ENCODE measurements around the gene STK25.

The STK25 gene

GRCh38 chr2:241492174-241492565, 16.2 kb downstream of the STK25 start:
- no peak for DNase-seq

GRCh38 chr2:241491549-241492173, 16.7 kb downstream of the STK25 start:
- no peak for DNase-seq

DNA sequence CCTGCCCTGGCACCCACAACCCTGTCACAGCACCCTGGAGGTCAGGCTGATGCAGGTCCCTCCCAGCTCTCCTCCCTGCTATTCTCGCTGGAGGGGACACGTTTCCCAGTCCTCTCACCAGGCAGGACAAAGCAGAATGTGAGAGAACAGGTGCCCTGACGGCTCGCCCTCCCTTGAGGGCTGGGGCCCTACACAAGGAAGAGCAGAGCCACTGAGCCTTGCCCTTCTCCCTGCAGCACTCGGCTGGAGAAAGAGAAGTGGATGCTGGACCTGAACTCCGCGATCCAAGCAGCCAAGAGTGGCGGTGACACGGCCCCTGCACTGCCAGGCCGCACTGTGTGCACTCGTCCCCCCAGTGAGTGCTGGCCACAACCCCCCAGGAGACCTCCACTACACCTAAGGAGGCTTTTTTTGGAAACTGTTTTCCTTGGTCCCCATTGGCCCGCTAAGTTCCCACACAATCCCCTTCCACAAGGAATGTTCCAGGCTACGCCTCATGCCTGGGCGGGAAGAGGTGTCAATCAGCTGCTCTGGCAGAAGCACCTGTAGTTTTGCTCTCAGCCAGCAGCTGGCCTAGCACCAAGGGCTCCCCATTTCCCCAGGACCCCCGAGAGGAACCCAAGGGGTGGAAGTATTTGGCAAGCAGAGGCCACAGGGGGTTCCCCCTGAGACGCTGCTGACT, 17.4 kb downstream of the STK25 start:
- no peak for DNase-seq

DNA sequence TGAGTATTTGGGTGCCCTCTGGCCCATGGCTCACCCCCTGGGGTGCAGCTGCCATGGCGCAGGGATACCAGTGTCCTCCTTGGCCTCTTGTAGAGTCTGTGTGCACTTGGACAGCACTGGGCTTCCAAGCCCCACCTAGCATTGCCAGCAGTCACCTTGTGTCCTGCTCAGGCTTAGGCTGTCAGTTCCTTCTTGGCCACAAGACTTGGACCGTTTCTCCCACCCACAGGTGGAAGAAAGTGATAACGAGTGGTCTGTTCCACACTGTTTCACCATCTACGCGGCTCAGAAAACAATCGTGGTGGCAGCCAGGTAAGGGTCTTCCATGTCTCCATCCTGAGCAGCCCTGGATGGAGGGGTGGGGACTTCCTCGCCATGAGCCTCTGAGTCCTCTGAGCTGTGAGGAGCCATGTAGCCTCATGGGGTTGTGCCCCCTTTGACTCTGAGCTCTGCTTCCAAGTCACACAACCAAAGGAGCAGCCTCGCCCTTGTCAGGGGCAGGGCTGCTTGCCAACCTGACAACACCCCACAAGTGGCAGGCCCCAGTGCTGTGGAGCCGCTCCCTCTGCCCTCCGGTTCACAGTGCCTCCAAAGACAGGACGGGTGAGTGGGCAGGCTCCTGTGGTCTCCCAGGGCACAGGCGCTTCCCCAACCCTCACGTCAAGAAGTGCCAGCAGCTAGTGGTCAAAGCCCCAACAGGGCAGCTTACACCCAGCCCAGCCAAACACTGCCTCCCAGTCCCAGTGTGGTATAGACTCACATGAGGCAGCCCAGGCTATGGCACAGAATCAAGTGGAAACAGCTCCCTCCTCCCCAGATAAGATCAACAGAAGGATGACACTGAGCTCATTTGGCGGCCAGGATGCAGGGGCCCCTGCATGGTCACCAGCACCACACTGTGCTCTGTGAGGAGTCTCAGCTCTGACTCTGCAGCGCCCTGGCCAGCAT, 18.4 kb downstream of the STK25 start:
- DNase-seq: no peak

DNA sequence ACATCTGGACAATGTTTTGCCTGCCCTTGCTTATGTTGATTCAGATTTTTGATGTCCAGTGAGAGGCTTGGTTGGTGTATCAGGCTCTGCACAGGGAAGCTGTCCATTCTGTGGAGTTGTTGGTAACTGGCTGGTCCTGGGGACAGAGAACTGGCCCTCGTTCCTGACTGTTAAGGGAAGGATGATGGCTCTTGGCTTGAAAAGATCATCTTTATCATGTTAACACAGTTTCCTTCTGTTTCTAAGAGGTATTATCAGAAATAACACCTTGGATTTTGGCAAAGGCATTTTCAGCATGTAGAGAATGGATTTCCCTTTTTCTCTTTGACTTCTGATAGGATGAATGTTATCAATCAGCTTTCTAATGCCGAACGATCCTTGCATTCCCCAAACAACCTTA, 19.3 kb downstream of the STK25 start:
- no peak for DNase-seq

GRCh38 chr2:241485172-241485911, 23.0 kb downstream of the STK25 start:
- DNase-seq: no peak

DNA sequence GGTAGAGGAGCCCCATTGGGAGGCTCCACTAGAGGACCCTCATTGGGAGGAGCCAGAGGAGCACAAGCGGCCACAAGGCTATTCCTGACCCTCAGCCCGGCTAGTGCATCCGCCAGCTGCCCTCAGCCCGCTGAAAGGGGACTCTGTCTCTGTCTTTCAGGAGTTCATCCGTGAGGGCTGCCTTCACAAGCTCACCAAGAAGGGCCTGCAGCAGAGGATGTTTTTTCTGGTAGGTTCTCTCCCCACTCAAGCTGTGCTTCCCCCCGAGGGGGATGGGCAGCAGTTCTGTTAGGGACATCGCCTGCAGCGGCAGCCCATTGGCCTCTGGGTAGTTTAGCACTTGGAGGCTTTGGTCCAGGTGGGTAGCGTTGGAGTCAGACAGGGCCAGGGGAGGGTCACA, 25.1 kb downstream of the STK25 start:
- DNase-seq: no peak

- no peak for DNase-seq
Measured at GRCh38 chr2:241482126-241482955, 26.0 kb downstream of the STK25 start.

GRCh38 chr2:241481687-241482086, 26.7 kb downstream of the STK25 start:
- DNase-seq: no peak

- DNase-seq: no peak
Measured at GRCh38 chr2:241479026-241479898, 29.1 kb downstream of the STK25 start.

- DNase-seq: no peak
Measured at GRCh38 chr2:241478166-241478565, 30.2 kb downstream of the STK25 start.

DNA sequence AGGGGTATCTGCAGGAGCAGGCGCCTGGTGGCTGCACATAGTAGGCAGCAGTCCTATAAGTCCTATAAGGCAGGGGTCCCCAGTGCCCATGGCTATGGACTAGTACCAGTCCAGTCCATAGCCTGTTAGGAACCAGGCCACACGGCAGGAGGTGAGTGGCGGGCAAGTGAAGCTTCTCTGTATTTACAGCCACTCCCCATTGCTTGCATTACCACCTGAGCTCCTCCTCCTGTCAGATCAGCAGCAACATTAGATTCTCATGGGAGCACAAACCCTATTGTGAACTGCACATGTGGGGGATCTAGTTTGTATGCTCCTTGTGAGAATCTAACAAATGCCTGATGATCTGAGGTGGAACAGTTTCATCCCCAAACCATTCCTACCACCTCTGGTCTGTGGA, 33.1 kb downstream of the STK25 start:
- no peak for DNase-seq

DNA sequence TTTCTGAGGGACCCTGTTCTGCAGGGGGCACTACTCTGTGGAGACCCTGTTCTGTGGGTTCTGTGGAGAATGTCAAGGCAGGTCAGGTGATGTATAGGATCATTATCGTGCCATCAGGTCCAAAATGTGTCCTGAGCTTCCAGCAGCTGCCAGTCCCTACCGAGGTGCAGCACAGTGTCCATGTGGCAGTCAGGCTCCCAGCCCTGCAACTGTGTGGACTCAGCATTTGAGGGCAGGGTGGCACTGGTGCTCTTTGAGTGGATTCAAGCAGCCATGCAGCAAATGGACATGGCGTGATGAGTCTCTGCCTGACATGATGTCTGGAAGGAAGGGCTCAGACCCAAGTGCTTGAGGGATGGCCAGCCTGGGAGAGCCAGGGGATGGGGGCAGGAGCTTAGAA, 35.0 kb downstream of the STK25 start:
- DNase-seq: no peak

DNA sequence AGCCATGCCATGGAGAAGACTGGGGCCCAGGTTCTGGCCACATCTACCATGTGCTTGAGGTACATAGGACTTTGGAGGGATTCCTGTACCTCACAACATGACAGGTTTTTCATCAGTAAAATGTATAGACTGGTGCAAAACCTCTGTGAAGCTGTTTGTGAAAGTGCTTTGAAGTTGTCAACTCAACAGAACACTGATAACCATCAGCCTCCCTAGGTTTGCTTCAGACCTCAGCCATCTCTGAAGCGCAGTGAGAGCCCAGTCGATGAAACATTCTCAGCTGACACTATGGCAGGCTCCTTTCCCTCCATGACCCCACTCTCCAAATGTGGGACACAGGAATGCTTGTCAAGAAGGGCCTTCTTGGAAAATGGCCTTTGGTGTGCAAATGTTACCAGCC, 38.6 kb downstream of the STK25 start:
- DNase-seq: no peak

- no peak for DNase-seq
Measured at GRCh38 chr2:241468476-241468781, 40.0 kb downstream of the STK25 start.

- DNase-seq: no peak
Measured at GRCh38 chr2:241467777-241468475, 40.5 kb downstream of the STK25 start.

GRCh38 chr2:241466230-241466629, 42.2 kb downstream of the STK25 start:
- no peak for DNase-seq

- DNase-seq: no peak
Measured at GRCh38 chr2:241465543-241465942, 42.8 kb downstream of the STK25 start.

GRCh38 chr2:241463276-241464135, 44.9 kb downstream of the STK25 start:
- DNase-seq: no peak

All from T-helper 9 cell (primary cell).